ENCODE results near the gene DAB2IP. TPM values are rescaled to one million over a fixed set of nuclear protein-coding genes. Genes with fewer than 3 reads are reported as not detected.

The DAB2IP gene
- total RNA-seq, 1 donor from 2014 or later = 24.3 TPM

DNA sequence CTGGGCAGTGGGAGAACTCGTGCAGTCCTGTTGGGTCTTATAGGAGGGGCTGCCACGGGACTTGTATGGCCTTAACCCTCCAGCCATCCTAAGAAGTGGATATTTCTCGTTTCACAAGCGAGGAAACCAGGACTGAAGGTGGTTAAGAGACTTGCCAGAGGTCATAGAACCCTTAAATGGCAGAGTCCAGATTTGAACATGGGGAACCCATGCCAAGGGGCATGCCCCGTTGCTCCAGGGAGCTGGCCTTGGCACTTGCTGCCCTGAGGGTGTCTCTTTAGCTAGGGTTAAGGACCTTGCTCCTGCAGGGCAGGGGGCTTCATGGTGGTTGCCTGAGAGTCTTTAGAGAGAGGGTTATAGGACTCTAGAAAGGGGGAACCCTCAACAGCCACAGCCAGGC, 63.4 kb downstream of the DAB2IP start:
- H3K4me1 Mint-ChIP-seq = peaks cover 30% of the 10 kb centered on the region
- H3K36me3 Mint-ChIP-seq = peaks cover 14% of the 10 kb centered on the region
- TF ChIP-seq EZH2 (IDR thresholded peaks at IDR 0.05) (no peak), EZH2phosphoT487 (IDR thresholded peaks at IDR 0.05) (no peak)
- TF ChIP-seq, protein P1, sequence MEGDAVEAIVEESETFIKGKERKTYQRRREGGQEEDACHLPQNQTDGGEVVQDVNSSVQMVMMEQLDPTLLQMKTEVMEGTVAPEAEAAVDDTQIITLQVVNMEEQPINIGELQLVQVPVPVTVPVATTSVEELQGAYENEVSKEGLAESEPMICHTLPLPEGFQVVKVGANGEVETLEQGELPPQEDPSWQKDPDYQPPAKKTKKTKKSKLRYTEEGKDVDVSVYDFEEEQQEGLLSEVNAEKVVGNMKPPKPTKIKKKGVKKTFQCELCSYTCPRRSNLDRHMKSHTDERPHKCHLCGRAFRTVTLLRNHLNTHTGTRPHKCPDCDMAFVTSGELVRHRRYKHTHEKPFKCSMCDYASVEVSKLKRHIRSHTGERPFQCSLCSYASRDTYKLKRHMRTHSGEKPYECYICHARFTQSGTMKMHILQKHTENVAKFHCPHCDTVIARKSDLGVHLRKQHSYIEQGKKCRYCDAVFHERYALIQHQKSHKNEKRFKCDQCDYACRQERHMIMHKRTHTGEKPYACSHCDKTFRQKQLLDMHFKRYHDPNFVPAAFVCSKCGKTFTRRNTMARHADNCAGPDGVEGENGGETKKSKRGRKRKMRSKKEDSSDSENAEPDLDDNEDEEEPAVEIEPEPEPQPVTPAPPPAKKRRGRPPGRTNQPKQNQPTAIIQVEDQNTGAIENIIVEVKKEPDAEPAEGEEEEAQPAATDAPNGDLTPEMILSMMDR (IDR thresholded peaks at IDR 0.05) = no peak
- H3K4me2 ChIP-seq = no peak overlapping the region
- no peak overlapping the region for H3K4me3 ChIP-seq
- no peak overlapping the region for H3K4me3 Mint-ChIP-seq
- peaks cover 11% of the 10 kb centered on the region for H3F3A ChIP-seq (ENCODE audit: low read depth)
- DNase-seq (ENCODE audit: low spot score) = no peak
- H3K4me1 ChIP-seq = peaks cover 19% of the 10 kb centered on the region
- peaks cover 98% of the 10 kb centered on the region for H4K20me1 ChIP-seq (ENCODE audit: low read depth)
- H3K27me3 Mint-ChIP-seq (ENCODE audit: insufficient read depth, low read depth) = peaks cover 6% of the 10 kb centered on the region
- peaks cover 88% of the 10 kb centered on the region for H3K79me2 ChIP-seq (ENCODE audit: low read depth)
- no peaks in the 10 kb centered on the region for H3K27me3 ChIP-seq
- no peak overlapping the region for H3K27ac ChIP-seq
- H2AFZ ChIP-seq (replicated peaks) = no peak overlapping the region
- no peak overlapping the region for H3K27ac Mint-ChIP-seq
- H3K9me3 ChIP-seq (ENCODE audit: low read depth) = no peaks in the 10 kb centered on the region
- H3K36me3 ChIP-seq = no peaks in the 10 kb centered on the region
- no peak overlapping the region for H3K9ac ChIP-seq
- H3K9me3 Mint-ChIP-seq = no peaks in the 10 kb centered on the region

DNA sequence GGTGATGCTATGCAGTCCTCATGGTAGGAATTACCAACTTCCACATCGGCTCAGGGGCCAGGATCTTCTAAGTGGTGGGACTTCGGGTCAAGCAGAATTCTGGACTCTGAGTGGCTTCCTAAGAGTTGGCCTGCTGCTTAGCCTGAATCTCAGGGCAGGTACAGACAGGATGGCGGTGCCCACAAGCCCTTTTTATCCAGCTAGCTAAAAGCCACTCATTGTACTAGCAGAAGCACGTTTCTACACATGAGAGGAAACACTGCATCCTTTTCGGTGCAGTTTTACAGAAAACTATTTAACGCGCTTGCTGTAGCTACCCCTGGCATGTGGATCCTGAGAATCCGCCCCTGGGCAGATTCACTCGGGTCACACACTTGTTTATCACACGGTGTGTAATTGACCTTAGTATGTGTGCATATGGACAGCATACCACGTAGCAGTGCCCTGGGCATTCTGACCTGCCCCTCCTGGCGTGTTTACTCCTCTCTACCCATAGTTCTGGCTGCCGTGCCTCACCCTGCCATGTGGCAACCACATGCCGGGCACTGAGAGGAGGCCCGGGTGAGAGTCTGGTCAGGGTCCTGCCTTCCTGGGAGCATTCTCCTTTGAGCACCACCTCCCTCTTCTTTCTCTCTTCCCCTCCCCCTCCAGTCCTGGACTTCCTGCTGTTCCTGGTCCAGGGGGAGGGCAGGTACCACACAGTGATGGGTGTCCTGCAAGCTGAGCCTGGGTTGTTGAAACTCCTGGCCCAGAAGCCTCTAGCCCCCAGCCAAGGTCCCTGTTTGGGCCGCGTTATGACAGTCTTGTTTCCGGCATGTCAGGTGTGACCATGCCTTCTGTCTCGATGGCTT, 65.9 kb downstream of the DAB2IP start:
- H3K9me3 Mint-ChIP-seq = no peaks in the 10 kb centered on the region
- Histone ChIP-seq H3K4me1 (peaks cover 35% of the 10 kb centered on the region), H3K4me3 (no peak overlapping the region), H3K27me3 (no peaks in the 10 kb centered on the region), H3F3A (ENCODE audit: low read depth) (peaks cover 11% of the 10 kb centered on the region), H3K36me3 (no peaks in the 10 kb centered on the region), H3K9me3 (ENCODE audit: low read depth) (no peaks in the 10 kb centered on the region), H3K79me2 (ENCODE audit: low read depth) (peaks cover 88% of the 10 kb centered on the region), H3K9ac (no peak overlapping the region), H3K27ac (no peak overlapping the region), H4K20me1 (ENCODE audit: low read depth) (peaks cover 98% of the 10 kb centered on the region), H2AFZ (replicated peaks) (no peak overlapping the region), H3K4me2 (peak overlapping the region; percentile 57)
- no peak overlapping the region for H3K27ac Mint-ChIP-seq
- no peak for DNase-seq (ENCODE audit: low spot score)
- peaks cover 4% of the 10 kb centered on the region for H3K27me3 Mint-ChIP-seq (ENCODE audit: insufficient read depth, low read depth)
- H3K4me3 Mint-ChIP-seq = no peak overlapping the region
- TF ChIP-seq EZH2 (IDR thresholded peaks at IDR 0.05) (no peak), EZH2phosphoT487 (IDR thresholded peaks at IDR 0.05) (no peak)
- TF ChIP-seq, protein P1 (IDR thresholded peaks at IDR 0.05) = no peak
- H3K36me3 Mint-ChIP-seq = peaks cover 9% of the 10 kb centered on the region
- peaks cover 53% of the 10 kb centered on the region for H3K4me1 Mint-ChIP-seq

DNA sequence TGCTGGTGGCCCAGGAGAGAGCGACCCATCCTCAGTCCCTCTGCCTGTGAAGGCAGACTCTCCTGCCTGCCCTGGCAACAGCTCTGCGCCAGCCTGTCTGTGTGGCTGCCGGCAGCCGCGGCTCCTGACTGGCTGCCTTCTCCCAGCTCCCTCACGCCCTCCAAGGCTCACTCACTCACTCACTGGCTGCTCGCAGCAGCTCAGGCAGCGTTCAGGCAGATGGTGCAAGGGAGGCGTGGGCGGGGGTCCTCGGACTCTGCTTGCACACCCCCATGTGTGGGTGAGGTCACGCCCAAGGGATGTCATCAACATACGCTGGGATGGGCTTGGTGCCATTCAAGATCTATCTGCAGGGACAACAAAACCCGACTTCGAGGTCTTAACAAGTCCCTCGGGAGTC, 66.7 kb downstream of the DAB2IP start:
- Histone ChIP-seq H3K4me3 (no peak overlapping the region), H3K27ac (no peak overlapping the region)
- peaks cover 54% of the 10 kb centered on the region for H3K4me1 Mint-ChIP-seq

More for the DNA sequence above, 66.7 kb downstream of the DAB2IP start:
- Histone ChIP-seq H3K36me3 (no peaks in the 10 kb centered on the region), H2AFZ (replicated peaks) (no peak overlapping the region), H3F3A (ENCODE audit: low read depth) (peaks cover 11% of the 10 kb centered on the region), H3K79me2 (ENCODE audit: low read depth) (peaks cover 90% of the 10 kb centered on the region), H3K4me1 (peaks cover 35% of the 10 kb centered on the region), H3K27me3 (no peaks in the 10 kb centered on the region), H3K9ac (no peak overlapping the region), H3K4me2 (peak overlapping the region; percentile 57), H3K9me3 (ENCODE audit: low read depth) (no peaks in the 10 kb centered on the region), H4K20me1 (ENCODE audit: low read depth) (peaks cover 98% of the 10 kb centered on the region)
- no peaks in the 10 kb centered on the region for H3K9me3 Mint-ChIP-seq
- H3K36me3 Mint-ChIP-seq = peaks cover 9% of the 10 kb centered on the region
- DNase-seq (ENCODE audit: low spot score) = peak; percentile 75
- H3K27me3 Mint-ChIP-seq (ENCODE audit: insufficient read depth, low read depth) = peaks cover 2% of the 10 kb centered on the region
- no peak overlapping the region for H3K4me3 Mint-ChIP-seq
- TF ChIP-seq, protein P1 (IDR thresholded peaks at IDR 0.05) = no peak
- no peak for TF ChIP-seq EZH2 (IDR thresholded peaks at IDR 0.05)
- no peak for TF ChIP-seq EZH2phosphoT487 (IDR thresholded peaks at IDR 0.05)
- no peak overlapping the region for H3K27ac Mint-ChIP-seq

Data from neural progenitor cell (in vitro differentiated cells).